Measurements from ENCODE around the gene FRAS1.
"Not testable (repeated sequence)": the region's sequence is repeated elsewhere in the genome, so short reads cannot be mapped to it uniquely, and the experiment has no call there.

FRAS1 gene

DNA sequence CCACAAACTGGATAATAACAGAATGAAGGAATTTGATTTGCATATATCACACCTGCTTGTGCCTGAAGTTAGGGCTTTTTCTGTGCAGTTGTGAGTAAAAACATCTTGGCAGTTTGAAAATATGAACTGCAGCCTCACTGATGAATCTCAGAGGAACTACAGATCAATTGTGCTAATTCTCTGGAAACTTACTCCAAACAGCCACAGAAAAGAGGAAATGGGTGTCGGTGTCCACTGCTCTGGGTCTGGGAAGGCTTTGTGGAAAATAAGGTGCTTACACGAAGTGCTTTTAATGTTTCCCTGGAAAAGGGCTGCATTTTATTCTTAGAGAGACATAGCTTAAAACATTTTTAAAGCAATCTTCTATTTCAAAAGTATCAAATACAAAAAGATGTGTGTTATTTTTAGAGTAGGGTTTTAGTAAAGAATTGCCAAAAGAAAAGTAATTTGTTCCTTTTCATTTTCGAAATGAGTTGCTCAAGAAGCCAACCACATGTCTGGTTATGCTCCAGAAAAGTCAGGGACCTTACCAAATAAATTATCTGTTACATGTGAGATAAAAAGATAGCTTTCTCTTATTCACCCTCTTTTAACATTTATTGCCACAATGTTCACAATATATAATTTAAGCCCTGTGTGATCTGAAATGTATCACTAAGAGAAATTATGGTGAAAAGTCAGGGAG, 240.1 kb downstream of the FRAS1 start:
- ATAC-seq (ENCODE audit: insufficient read depth, low read depth), result no peak
- Histone ChIP-seq H3K27me3 (ENCODE audit: insufficient read depth, low read length, poor library complexity) (peaks cover 2% of the 10 kb centered on the region), H4K20me1 (ENCODE audit: insufficient read depth, low read length) (no peaks in the 10 kb centered on the region), H3K36me3 (ENCODE audit: insufficient read depth, low read length) (no peaks in the 10 kb centered on the region), H2AFZ (ENCODE audit: low read depth, low read length) (no peak overlapping the region), H3K4me2 (ENCODE audit: insufficient read depth, low read length) (no peak overlapping the region), H3K9ac (ENCODE audit: low read depth, low read length) (no peak overlapping the region), H3K27ac (ENCODE audit: low read length) (no peak overlapping the region), H3K4me3 (ENCODE audit: low read depth in 1 of 2, low read length in 2 of 2) (no peak overlapping the region), H3K9me3 (ENCODE audit: insufficient read depth, low read length, severe bottlenecking) (no peaks in the 10 kb centered on the region), H3K4me1 (ENCODE audit: insufficient read depth, low read length) (no peaks in the 10 kb centered on the region), H3K79me2 (ENCODE audit: insufficient read depth, low read length) (no peaks in the 10 kb centered on the region)
- no peak for DNase-seq
- no peak for TF ChIP-seq EZH2 (IDR thresholded peaks at IDR 0.05; ENCODE audit: borderline replicate concordance, low read depth, low read length, severe bottlenecking)

DNA sequence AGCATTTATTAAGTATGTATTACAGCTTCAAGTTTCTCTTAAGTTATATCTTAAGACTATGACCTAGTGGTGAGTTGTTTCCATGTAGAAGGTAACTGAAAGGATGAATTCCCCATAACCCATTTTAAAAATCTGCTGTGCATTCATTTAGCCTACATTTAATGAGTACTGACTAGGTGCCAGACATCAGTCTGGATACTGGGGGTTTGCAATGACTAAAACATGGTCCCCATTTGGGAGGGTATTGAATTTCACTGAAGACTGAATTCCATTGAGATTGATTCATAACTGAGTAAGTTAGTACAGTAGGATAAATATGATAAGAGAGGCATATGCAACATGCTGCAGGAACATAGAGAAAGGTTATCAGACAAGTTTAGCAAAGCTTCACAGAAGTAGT, 241.5 kb downstream of the FRAS1 start:
- Histone ChIP-seq H3K9me3 (ENCODE audit: insufficient read depth, low read length, severe bottlenecking) (no peaks in the 10 kb centered on the region), H3K4me3 (ENCODE audit: low read depth in 1 of 2, low read length in 2 of 2) (no peak overlapping the region), H3K36me3 (ENCODE audit: insufficient read depth, low read length) (no peaks in the 10 kb centered on the region), H3K9ac (ENCODE audit: low read depth, low read length) (no peak overlapping the region), H3K27me3 (ENCODE audit: insufficient read depth, low read length, poor library complexity) (peaks cover 2% of the 10 kb centered on the region), H3K4me1 (ENCODE audit: insufficient read depth, low read length) (no peaks in the 10 kb centered on the region), H2AFZ (ENCODE audit: low read depth, low read length) (no peak overlapping the region), H3K79me2 (ENCODE audit: insufficient read depth, low read length) (no peaks in the 10 kb centered on the region), H4K20me1 (ENCODE audit: insufficient read depth, low read length) (no peaks in the 10 kb centered on the region), H3K27ac (ENCODE audit: low read length) (no peak overlapping the region), H3K4me2 (ENCODE audit: insufficient read depth, low read length) (no peak overlapping the region)
- TF ChIP-seq CTCF (IDR thresholded peaks at IDR 0.05; ENCODE audit: borderline replicate concordance, extremely low read depth, low read length, poor library complexity, severe bottlenecking), result no peak
- TF ChIP-seq EZH2 (IDR thresholded peaks at IDR 0.05; ENCODE audit: borderline replicate concordance, low read depth, low read length, severe bottlenecking), result no peak
- ATAC-seq (ENCODE audit: insufficient read depth, low read depth), result no peak
- no peak for DNase-seq

DNA sequence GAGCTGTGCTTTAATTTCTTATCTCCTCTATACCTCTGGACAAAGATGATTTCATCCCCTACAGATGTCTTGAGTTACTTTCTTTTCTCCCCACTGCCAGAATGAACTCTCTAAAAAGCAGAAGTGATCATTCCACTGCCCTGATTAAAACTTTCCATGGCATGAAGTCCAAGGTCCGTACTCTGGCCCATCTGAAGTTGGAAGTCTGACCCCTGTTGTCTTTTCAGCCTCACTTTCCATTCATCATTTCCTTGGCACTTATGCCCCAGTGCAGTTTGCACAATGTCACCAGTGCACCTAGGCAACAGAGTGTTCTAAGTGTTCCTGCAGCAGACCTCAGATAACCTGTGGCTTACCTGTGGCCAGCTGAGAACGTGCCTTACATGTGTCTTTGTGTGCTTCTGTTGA, 242.4 kb downstream of the FRAS1 start:
- Histone ChIP-seq H3K79me2 (ENCODE audit: insufficient read depth, low read length) (no peaks in the 10 kb centered on the region), H3K9me3 (ENCODE audit: insufficient read depth, low read length, severe bottlenecking) (no peaks in the 10 kb centered on the region), H3K27ac (ENCODE audit: low read length) (no peak overlapping the region), H4K20me1 (ENCODE audit: insufficient read depth, low read length) (no peaks in the 10 kb centered on the region), H3K9ac (ENCODE audit: low read depth, low read length) (no peak overlapping the region), H3K4me3 (ENCODE audit: low read depth in 1 of 2, low read length in 2 of 2) (no peak overlapping the region), H3K36me3 (ENCODE audit: insufficient read depth, low read length) (no peaks in the 10 kb centered on the region), H3K27me3 (ENCODE audit: insufficient read depth, low read length, poor library complexity) (peaks cover 2% of the 10 kb centered on the region), H3K4me2 (ENCODE audit: insufficient read depth, low read length) (no peak overlapping the region), H2AFZ (ENCODE audit: low read depth, low read length) (no peak overlapping the region), H3K4me1 (ENCODE audit: insufficient read depth, low read length) (no peaks in the 10 kb centered on the region)
- DNase-seq (no peak), ATAC-seq (ENCODE audit: insufficient read depth, low read depth) (no peak)
- no peak for TF ChIP-seq EZH2 (IDR thresholded peaks at IDR 0.05; ENCODE audit: borderline replicate concordance, low read depth, low read length, severe bottlenecking)
- TF ChIP-seq CTCF (IDR thresholded peaks at IDR 0.05; ENCODE audit: borderline replicate concordance, extremely low read depth, low read length, poor library complexity, severe bottlenecking), result no peak

GRCh38 chr4:78307263-78307662, 250.1 kb downstream of the FRAS1 start:
- not testable (repeated sequence) for H3K9me3 ChIP-seq (ENCODE audit: insufficient read depth, low read length, severe bottlenecking); DNase-seq; H3K27me3 ChIP-seq (ENCODE audit: insufficient read depth, low read length, poor library complexity); H2AFZ ChIP-seq (ENCODE audit: low read depth, low read length); H3K4me3 ChIP-seq (ENCODE audit: low read depth in 1 of 2, low read length in 2 of 2); H3K79me2 ChIP-seq (ENCODE audit: insufficient read depth, low read length); H4K20me1 ChIP-seq (ENCODE audit: insufficient read depth, low read length); H3K27ac ChIP-seq (ENCODE audit: low read length); H3K4me2 ChIP-seq (ENCODE audit: insufficient read depth, low read length); ATAC-seq (ENCODE audit: insufficient read depth, low read depth); H3K9ac ChIP-seq (ENCODE audit: low read depth, low read length); H3K4me1 ChIP-seq (ENCODE audit: insufficient read depth, low read length); H3K36me3 ChIP-seq (ENCODE audit: insufficient read depth, low read length)

Data from DND-41 (cell line).